ENCODE results near the gene MICB.
"Not testable (repeated sequence)": the region's sequence is repeated elsewhere in the genome, so short reads cannot be mapped to it uniquely, and the experiment has no call there.

MICB gene

DNA sequence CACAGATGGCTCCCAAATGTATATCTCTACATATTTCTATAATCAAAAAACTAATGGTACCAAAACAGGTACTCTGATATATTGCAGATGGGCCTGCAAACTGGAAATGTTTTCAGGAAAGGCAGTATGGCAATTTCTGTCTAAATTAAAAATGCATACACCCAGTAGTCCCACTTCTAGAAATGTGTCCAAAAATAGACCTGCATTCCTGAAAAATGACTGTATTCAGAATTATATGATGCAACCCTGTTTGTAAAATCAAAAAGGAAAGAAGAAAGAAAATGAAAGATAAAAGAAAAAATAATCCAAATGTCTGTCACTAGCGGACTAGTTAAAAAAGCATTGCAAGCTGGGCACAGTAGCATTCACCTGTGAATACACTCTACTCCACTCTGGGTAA lies 12.9 kb upstream of the MICB start:
- H3K36me3 ChIP-seq, result no peaks in the 10 kb centered on the region
- H3K27ac ChIP-seq, result no peak overlapping the region
- H3K4me3 ChIP-seq (ENCODE audit: low read depth, low read length), result no peak overlapping the region
- no peak for DNase-seq
- no peaks in the 10 kb centered on the region for H3K27me3 ChIP-seq (ENCODE audit: insufficient read depth, low read depth, severe bottlenecking)
- no peak for TF ChIP-seq CTCF (IDR thresholded peaks at IDR 0.05; ENCODE audit: low read depth, low read length)
- H3K9me3 ChIP-seq (ENCODE audit: severe bottlenecking), result no peaks in the 10 kb centered on the region

DNA sequence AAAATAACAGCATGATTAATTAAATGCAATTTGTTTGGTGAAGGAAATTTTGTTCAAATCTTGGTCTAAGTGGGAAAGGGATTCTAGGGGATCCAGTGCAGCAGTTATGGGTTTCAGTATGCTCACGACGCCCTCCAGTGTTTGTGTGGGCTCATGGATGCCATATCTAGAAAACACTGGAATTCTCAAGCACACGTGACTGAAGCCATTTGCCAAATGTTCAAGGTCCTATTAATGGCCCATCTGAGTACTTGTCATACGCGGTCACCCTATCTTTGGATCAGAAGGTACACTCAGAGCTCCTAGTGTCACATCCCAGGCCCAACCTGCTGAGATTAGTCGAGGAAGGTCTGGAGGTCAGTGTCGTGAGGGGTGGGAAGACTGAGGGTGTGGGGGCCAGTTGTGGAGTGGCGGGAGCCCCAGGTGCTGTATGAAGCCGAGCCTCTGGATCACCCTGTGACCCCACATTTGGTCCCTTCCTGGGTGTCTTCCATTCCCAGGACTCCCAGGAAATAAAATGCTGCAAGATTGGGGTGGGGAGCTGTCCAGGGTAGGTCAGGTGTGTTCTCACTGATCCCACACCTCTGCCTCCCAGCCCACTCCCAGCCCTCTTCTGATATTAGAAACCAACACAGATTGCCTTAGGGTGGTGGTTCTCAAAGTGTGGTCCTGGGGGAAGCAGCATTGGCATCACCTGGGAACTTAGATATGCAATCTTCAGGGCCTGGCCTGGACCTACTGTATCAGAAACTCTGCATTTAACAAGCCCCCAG lies 11.7 kb upstream of the MICB start:
- H3K4me3 ChIP-seq (ENCODE audit: low read depth, low read length); H3K27me3 ChIP-seq (ENCODE audit: insufficient read depth, low read depth, severe bottlenecking); H3K9me3 ChIP-seq (ENCODE audit: severe bottlenecking); H3K27ac ChIP-seq; H3K36me3 ChIP-seq: not testable (repeated sequence)
- peak; percentile 2 for DNase-seq

DNA sequence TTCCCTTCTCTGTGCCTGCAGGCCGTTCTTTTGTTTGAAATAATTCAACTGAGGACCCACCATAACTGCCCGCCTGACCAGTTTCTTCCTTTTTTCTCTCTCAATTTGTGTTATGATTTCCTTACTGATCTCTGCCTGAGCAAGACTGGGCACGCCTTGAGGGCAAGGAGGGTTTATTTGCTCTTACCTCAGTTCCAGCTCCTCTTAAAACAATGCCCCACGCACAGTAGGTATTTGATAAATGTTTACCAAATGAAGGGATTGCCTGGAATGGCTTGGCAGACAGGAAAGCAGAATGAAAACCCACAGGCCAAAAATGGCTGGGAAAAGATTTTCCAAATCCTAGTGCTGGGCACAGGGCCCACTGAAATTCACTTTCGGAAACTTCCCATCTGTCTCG lies 10.3 kb upstream of the MICB start:
- H3K9me3 ChIP-seq (ENCODE audit: severe bottlenecking); H3K36me3 ChIP-seq; H3K27me3 ChIP-seq (ENCODE audit: insufficient read depth, low read depth, severe bottlenecking); H3K4me3 ChIP-seq (ENCODE audit: low read depth, low read length): not testable (repeated sequence)
- DNase-seq, result peak; percentile 3
- H3K27ac ChIP-seq, result peak overlapping the region; percentile 24; the same call in 1 of the 2 replicates

GRCh38 chr6:31489086-31489485 lies 8.9 kb upstream of the MICB start:
- Histone ChIP-seq H3K4me3 (ENCODE audit: low read depth, low read length) (no peak overlapping the region), H3K36me3 (no peaks in the 10 kb centered on the region), H3K27ac (no peak overlapping the region), H3K9me3 (ENCODE audit: severe bottlenecking) (no peaks in the 10 kb centered on the region), H3K27me3 (ENCODE audit: insufficient read depth, low read depth, severe bottlenecking) (peaks cover under 1% of the 10 kb centered on the region)
- TF ChIP-seq CTCF (IDR thresholded peaks at IDR 0.05; ENCODE audit: low read depth, low read length), result no peak
- DNase-seq, result peak; percentile 4

GRCh38 chr6:31490115-31490873 lies 7.7 kb upstream of the MICB start:
- no peaks in the 10 kb centered on the region for H3K9me3 ChIP-seq (ENCODE audit: severe bottlenecking)
- no peaks in the 10 kb centered on the region for H3K36me3 ChIP-seq
- DNase-seq, result no peak
- H3K27ac ChIP-seq, result no peak overlapping the region
- H3K4me3 ChIP-seq (ENCODE audit: low read depth, low read length), result no peak overlapping the region
- TF ChIP-seq CTCF (IDR thresholded peaks at IDR 0.05; ENCODE audit: low read depth, low read length), result no peak
- H3K27me3 ChIP-seq (ENCODE audit: insufficient read depth, low read depth, severe bottlenecking), result peaks cover 2% of the 10 kb centered on the region

GRCh38 chr6:31493550-31493874 lies 4.4 kb upstream of the MICB start:
- not testable (repeated sequence) for H3K9me3 ChIP-seq (ENCODE audit: severe bottlenecking); DNase-seq; H3K36me3 ChIP-seq; H3K27ac ChIP-seq; H3K27me3 ChIP-seq (ENCODE audit: insufficient read depth, low read depth, severe bottlenecking)
- peak overlapping the region; percentile 74; the same call in 1 of the 2 replicates for H3K4me3 ChIP-seq (ENCODE audit: low read depth, low read length)

DNA sequence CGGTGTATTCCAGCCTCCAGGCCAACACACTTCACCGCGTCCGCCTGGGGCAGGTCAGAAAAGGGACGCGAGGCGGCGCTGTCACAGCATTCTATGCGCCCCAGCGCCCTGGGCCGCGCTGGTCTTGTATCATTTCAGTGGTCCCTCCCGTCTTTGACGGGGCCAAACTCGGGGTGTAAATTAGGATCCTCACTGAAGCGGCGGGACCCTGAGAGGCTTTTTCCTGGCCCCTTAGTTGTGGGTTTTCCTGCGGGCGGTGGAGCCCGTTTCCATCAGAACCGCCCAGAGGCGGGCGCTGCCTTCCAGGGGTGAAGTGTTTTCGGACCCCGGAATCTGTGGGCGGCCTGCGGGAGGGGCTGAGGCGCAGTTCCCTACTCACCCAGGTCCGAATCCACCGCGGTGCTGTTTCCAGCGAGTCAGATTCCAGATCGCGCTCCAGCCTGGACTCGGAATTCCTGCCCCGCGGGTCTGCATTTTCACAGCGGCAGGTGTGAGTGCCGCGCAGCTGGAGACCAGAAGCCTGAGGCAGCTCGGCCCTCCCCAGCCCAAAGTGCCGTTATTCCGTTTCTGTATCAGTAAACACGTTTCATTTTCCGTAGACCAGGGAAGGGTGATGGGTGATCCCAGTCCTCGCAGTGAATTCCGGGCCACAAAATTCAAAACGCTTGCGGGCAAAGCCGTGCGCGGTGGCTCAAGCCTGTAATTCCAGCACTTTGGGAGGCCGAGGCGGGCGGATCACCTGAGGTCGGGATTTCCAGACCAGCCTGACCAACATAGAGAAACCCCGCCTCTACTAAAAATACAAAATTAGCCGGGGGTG lies 3.9 kb upstream of the MICB start:
- peak overlapping the region; percentile 8; the same call in 1 of the 2 replicates for H3K27ac ChIP-seq

More for the DNA sequence above, 3.9 kb upstream of the MICB start:
- Histone ChIP-seq H3K9me3 (ENCODE audit: severe bottlenecking) (no peaks in the 10 kb centered on the region), H3K36me3 (no peaks in the 10 kb centered on the region), H3K27me3 (ENCODE audit: insufficient read depth, low read depth, severe bottlenecking) (peaks cover 2% of the 10 kb centered on the region), H3K4me3 (ENCODE audit: low read depth, low read length) (peak overlapping the region; percentile 74)
- TF ChIP-seq CTCF (IDR thresholded peaks at IDR 0.05; ENCODE audit: low read depth, low read length), result peak; percentile 99
- DNase-seq, result peak; percentile 90

Measured in WERI-Rb-1 (cell line).